Right cardiac atrium (tissue), 5 donors: Measurements from ENCODE around the gene ZBTB6. TPM values are rescaled to one million over a fixed set of nuclear protein-coding genes. Genes with fewer than 3 reads are reported as not detected.
A peak's percentile ranks its signal among the peaks of the same experiment; 100 is the strongest.

Source experiments
- ATAC-seq, 2 donors: fragments of 200-7000 bp; cut with Tn5 transposase; one replicate each; pipeline versions ENCODE4 v1.8.0 to v1.9.1; 2020; ENCODE audit warnings: moderate library complexity in 2 of 2, mild to moderate bottlenecking in 1 of 2
- DNase-seq, 3 donors: peaks; one replicate each; pipeline ENCODE4 v3.0.0-alpha.2; 2020
- H3K27ac ChIP-seq: one replicate; pipeline ENCODE4 v1.5.1; 2013; ENCODE audit warnings: mild to moderate bottlenecking, low read length, control low read depth, moderate library complexity
- H3K27me3 ChIP-seq: one replicate; pipeline ENCODE4 v1.6.1; 2013; ENCODE audit not compliant: control insufficient read depth, insufficient read depth
- H3K4me1 ChIP-seq: one replicate; pipeline ENCODE4 v1.6.1; 2013; ENCODE audit warnings: low read length; ENCODE audit not compliant: control insufficient read depth, insufficient read depth
- H3K4me3 ChIP-seq: one replicate; pipeline ENCODE4 v1.5.1; 2013; ENCODE audit warnings: low read length, control low read depth
- H3K9me3 ChIP-seq: one replicate; pipeline ENCODE4 v1.6.1; 2013; ENCODE audit warnings: low read length; ENCODE audit not compliant: control insufficient read depth
- WGBS: extraction: QIAGEN DNeasy Blood & Tissue Kit; methylation state at CpG from one replicate; pipeline ENCODE4 v1.1.7; 2013; 5-methylcytosine and 5-hydroxymethylcytosine counted together
- intact Hi-C, 4 donors: fragments of 100-400 bp; cut with DNase I; formaldehyde crosslinking; loops; one replicate each; pipeline versions ENCODE4 v1.11.0 to v1.14.0; 2022 to 2023
- long read RNA-seq, 4 donors: library from polyadenylated mRNA; unstranded; transcript quantifications; one replicate each; pipeline ENCODE4 v2.0.0, GENCODE V29; 2020 to 2021
- polyA plus RNA-seq: library from polyadenylated mRNA; stranded (reverse); fragments of 200-250 nt; gene quantifications from one replicate; pipeline ENCODE4 v1.2.3, GENCODE V29; 2013
- total RNA-seq, 4 donors: library from RNA; stranded (reverse); fragmentation: NEBNext Ultra II Directional; extraction: Animal tissue kit (Norgen Biotek cat#: 25700); gene quantifications; one replicate each; pipeline ENCODE4 v1.2.1, GENCODE V29; 2021
- donor health status: healthy with polysubstance abuse.
- donor health status: DM: no; HTN: yes; CAD: no.
- donor health status: DM: no; HTN: no; CAD: no.
- donor health status: DM: no; HTN: yes; CAD: no; lungs with severe emphysema.
- donor health status: DM: yes; HTN: yes; CAD: no.

ZBTB6 gene, protein sequence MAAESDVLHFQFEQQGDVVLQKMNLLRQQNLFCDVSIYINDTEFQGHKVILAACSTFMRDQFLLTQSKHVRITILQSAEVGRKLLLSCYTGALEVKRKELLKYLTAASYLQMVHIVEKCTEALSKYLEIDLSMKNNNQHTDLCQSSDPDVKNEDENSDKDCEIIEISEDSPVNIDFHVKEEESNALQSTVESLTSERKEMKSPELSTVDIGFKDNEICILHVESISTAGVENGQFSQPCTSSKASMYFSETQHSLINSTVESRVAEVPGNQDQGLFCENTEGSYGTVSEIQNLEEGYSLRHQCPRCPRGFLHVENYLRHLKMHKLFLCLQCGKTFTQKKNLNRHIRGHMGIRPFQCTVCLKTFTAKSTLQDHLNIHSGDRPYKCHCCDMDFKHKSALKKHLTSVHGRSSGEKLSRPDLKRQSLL
- 1 to 10 TPM; 6.6 to 7.0 (median 6.8) TPM for total RNA-seq
- 2.9 TPM for polyA plus RNA-seq
- long read RNA-seq, donor 1, full-length matches to known transcripts, result 4 of 8 reads
- long read RNA-seq, donor 1, partial matches to known transcripts, result 0 of 8 reads
- long read RNA-seq, donor 1, other reads (novel, unspliced or antisense), result 4 of 8 reads
- long read RNA-seq, donor 2, result 0 reads
- long read RNA-seq, donor 3, full-length matches to known transcripts, result 10 of 29 reads
- long read RNA-seq, donor 3, partial matches to known transcripts, result 0 of 29 reads
- long read RNA-seq, donor 3, other reads (novel, unspliced or antisense), result 19 of 29 reads
- long read RNA-seq, donor 4, partial matches to known transcripts, result 0 of 1 reads
- long read RNA-seq, donor 4, other reads (novel, unspliced or antisense), result 1 of 1 reads

DNA sequence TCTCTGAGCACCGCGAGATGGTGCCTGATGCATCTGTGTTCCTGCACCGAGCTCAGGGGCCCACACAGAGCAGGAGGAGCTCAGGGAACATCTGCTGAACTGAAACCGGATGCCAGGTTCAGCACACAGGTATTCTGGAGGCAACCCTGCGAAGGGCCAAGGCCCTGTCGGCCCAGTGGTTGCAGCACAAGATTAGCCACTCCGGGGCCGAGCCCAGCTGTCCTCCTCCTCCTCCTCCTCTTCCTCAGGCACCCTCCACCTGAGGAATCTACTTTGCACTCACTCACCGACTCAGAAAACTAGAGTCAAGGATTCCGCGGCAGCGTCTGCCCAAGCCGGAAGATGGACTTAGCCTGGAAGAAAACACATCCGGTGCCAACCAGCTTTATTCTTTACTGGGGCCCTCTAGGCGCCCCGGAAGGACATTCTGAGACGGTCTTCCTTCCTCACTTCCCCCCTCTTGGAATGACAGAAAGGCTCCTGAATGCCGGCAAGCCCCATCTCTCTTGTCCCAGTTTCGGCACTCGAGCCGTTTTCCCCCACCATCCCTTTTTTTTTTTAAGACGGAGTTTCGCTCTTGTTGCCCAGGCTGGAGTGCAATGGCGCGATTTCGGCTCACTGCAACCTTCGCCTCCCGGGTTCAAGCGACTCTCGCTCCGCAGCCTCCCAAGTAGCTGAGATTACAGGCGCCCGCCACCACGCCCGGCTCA is at the start of gene ZBTB6:
Gene ZBTB6, minus strand, starts transcription at position 360 of the 710 bp plus-strand sequence. CDS start 1,251 bp downstream, outside the sequence.
- WGBS, result under 1% methylated on average over 35 of the region's 35 CpGs

DNA sequence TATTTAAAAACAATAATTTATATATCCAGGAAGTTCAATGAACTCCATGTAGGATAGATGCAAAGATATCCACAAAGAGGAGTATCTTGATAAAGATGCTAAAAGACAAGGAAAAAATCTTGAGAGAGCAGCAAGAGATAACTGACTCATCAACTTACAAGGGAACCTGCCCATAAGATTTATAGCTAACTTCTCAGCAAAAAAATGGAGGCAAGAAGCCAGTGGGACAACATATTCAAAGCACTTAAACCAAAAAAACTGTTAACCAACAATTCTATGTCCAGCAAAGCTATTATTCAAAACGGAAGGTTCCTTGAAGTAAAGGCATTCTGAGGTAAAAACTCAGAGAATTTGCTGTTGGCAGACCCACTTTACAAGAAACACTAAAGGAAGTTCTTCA is 48.0 kb upstream of the ZBTB6 start:
- Histone ChIP-seq H3K27ac (no peak overlapping the region), H3K4me1 (no peaks in the 10 kb centered on the region), H3K4me3 (no peak overlapping the region), H3K27me3 (no peaks in the 10 kb centered on the region), H3K9me3 (no peaks in the 10 kb centered on the region)
- intact Hi-C loops, result no loop called here
- WGBS, result 86% methylated on average over 1 of the region's 1 CpG
- ATAC-seq (no peak), DNase-seq (no peak)

More for the DNA sequence above, at the start of gene ZBTB6:
- peak; percentile 98 for ATAC-seq
- DNase-seq, result peak; percentile 69 to 84 (median 78)
- Histone ChIP-seq H3K27me3 (no peaks in the 10 kb centered on the region), H3K4me1 (no peaks in the 10 kb centered on the region), H3K4me3 (peak within 1 kb of the TSS; percentile 97), H3K9me3 (no peaks in the 10 kb centered on the region), H3K27ac (peak within 1 kb of the TSS; percentile 95)
- intact Hi-C loops, result no loop called here

DNA sequence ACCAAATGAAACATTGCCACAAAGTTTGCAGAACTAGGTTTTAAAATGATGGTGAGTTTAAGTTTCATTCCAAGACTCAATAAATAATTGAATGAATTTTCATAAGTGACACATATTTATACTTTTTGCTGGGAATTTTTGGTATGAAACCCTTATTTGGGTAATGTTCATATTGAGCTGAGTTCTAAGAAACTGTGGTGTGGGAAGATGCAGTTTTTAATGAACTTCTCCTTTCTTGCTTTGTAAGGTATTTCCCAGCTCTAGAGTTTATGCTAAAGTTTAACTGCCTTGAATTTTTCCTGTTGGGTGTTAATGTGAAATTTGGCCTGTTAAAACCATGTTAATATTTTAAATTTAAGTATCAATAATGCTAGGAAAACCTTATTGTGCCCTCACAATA is 42.8 kb upstream of the ZBTB6 start:
- ATAC-seq (no peak), DNase-seq (no peak)
- Histone ChIP-seq H3K27me3 (no peaks in the 10 kb centered on the region), H3K4me3 (no peak overlapping the region), H3K4me1 (no peaks in the 10 kb centered on the region), H3K9me3 (no peaks in the 10 kb centered on the region), H3K27ac (no peak overlapping the region)
- intact Hi-C loops, result no loop called here

DNA sequence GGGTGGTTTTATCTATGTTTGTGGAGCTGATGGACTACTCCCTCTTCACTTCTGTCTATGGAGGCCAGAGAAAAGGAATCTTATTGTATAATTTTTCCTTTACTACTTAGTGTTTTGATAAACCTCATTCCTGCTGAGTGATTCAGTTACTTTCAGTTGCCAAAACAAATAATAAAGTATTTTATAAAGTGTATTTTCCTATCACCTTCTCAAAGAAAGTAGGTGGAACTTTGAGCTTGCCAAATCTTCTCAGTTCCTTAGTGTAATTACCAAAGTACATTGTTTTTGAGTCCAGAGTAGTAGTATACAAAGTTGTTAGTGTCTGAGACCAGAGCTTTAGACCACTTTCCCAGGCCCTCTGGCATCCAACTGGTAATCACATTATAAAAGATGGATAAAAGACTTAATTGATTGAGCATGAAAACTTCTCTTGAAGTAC is 41.1 kb upstream of the ZBTB6 start:
- Histone ChIP-seq H3K27me3 (no peaks in the 10 kb centered on the region), H3K9me3 (no peaks in the 10 kb centered on the region), H3K4me3 (no peak overlapping the region), H3K4me1 (no peaks in the 10 kb centered on the region), H3K27ac (no peak overlapping the region)
- ATAC-seq (peak; percentile 54 to 83), DNase-seq (no peak)
- intact Hi-C loops, result no loop called here

DNA sequence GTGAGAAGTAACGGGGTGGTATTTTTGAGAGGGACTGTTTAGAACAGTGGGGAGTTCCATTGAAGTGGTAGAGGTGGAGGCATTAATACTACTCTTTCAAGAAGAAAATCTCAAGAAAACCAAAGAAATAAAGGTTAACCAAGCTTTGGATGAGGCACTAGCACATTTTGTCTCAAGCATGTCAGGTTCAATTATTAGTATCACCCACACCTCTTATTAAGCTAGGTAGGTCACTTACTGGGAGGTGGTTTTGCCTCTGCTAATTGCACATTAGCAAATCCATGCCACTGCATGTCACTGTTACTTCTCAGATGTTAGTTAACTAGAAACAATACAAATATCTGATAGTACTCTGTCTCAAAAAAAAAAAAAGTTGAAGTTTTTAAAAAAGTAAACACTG is 37.9 kb upstream of the ZBTB6 start:
- DNase-seq, result no peak
- no peak overlapping the region for H3K27ac ChIP-seq
- H3K27me3 ChIP-seq, result no peaks in the 10 kb centered on the region
- WGBS, result 94% methylated on average over 1 of the region's 1 CpG
- peaks cover 3% of the 10 kb centered on the region for H3K4me1 ChIP-seq
- intact Hi-C loops, result no loop called here
- H3K9me3 ChIP-seq, result no peaks in the 10 kb centered on the region
- ATAC-seq, result peak in 1 of 2 donors; percentile 25
- no peak overlapping the region for H3K4me3 ChIP-seq

DNA sequence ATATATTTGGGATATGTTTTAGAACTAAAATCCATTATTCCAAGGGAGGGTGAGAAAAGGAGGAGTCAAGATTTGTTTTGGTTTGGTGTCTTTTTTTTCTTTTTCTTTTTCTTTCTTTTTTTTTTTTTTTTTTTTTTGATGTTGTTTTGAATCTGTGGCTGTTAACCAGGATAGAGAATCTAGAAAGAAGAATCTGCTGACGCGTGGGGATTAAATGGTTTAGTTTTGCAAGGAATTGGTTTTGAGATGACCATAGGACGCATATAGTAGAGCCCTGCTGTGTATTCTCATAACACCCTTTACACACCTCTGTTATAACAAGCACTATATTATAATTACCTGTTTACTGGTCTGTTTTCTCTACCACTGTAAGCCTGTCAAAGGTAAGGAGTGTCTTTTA is 37.1 kb upstream of the ZBTB6 start:
- Histone ChIP-seq H3K4me1 (peaks cover 3% of the 10 kb centered on the region), H3K9me3 (no peaks in the 10 kb centered on the region), H3K27ac (no peak overlapping the region), H3K4me3 (no peak overlapping the region), H3K27me3 (no peaks in the 10 kb centered on the region)
- no peak for ATAC-seq
- intact Hi-C loops, result no loop called here
- WGBS, result 90% methylated on average over 3 of the region's 3 CpGs
- no peak for DNase-seq

DNA sequence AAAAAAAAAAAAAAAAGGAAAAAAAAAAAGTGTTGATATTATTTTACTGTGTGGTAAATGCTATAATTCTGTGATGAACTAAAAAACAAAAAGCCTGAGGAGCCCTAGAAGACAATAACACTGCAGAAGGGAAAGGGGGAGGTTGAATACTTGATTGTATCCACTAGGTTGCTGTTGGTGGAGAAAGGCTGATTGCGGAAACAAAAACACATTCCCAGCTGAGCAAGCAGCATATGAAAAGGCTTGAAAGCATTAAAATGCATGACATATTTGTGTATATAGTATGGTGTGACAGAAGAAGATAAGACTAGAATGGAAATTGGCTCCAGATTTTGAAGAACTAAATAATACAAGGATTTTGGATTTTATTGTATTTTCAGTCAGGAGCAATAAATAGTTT is 36.6 kb upstream of the ZBTB6 start:
- Histone ChIP-seq H3K4me3 (no peak overlapping the region), H3K9me3 (no peaks in the 10 kb centered on the region), H3K27ac (no peak overlapping the region), H3K4me1 (peaks cover 3% of the 10 kb centered on the region), H3K27me3 (no peaks in the 10 kb centered on the region)
- ATAC-seq (no peak), DNase-seq (no peak)
- intact Hi-C loops, result no loop called here
- 87% methylated on average over 1 of the region's 1 CpG for WGBS

DNA sequence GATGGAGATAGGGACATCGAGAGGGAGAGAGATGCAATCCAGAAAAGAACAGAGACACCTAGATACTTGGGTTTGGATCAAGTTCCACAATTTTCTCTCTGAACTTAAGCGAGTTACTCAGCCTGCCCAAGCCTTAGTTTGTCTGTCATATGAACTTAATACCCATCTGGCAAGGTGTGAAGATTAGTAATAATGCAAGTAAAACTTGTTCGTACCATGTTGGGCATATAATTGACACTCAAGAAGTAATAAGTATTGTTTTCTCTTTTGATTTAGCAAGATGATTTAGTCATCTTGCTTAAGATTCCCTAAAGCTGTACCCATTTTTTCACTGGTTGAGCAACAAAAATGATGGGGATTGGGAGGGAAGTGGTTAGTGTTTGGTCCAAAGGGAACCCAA is 35.2 kb upstream of the ZBTB6 start:
- 91% methylated on average over 3 of the region's 3 CpGs for WGBS
- H3K27me3 ChIP-seq, result no peaks in the 10 kb centered on the region
- no peaks in the 10 kb centered on the region for H3K9me3 ChIP-seq
- ATAC-seq (no peak), DNase-seq (no peak)
- H3K27ac ChIP-seq, result no peak overlapping the region
- intact Hi-C loops, result no loop called here
- H3K4me1 ChIP-seq, result peaks cover 3% of the 10 kb centered on the region
- no peak overlapping the region for H3K4me3 ChIP-seq

DNA sequence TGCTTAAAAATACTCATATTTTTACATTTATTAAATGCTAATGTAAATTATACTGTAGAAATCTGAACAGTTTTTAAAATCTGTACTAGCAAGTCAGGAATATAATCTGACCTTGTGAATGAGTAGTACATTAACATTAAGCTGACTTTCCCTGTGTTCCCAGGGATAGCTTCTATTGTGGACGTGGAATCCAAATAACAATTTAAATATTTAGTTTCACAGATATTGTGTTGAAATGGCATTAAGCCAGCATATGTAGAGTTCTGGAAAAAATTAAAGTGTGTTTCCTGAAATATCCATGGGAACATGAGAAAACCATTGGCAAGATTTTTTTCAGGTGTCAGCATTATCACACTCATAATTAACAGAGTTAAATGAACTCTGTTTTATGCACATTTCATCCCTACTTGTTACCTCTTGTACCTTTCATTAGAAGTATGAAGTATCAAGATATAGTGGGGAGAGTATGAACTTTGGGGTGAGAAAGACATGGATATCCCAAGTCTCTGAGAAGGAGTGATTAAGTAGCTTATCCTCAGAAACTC is 33.4 kb upstream of the ZBTB6 start:
- ATAC-seq (no peak), DNase-seq (no peak)
- Histone ChIP-seq H3K27me3 (no peaks in the 10 kb centered on the region), H3K4me3 (no peak overlapping the region), H3K27ac (no peak overlapping the region), H3K9me3 (no peaks in the 10 kb centered on the region), H3K4me1 (peaks cover 5% of the 10 kb centered on the region)
- WGBS, result 75% methylated on average over 1 of the region's 1 CpG
- intact Hi-C loops, result no loop called here

DNA sequence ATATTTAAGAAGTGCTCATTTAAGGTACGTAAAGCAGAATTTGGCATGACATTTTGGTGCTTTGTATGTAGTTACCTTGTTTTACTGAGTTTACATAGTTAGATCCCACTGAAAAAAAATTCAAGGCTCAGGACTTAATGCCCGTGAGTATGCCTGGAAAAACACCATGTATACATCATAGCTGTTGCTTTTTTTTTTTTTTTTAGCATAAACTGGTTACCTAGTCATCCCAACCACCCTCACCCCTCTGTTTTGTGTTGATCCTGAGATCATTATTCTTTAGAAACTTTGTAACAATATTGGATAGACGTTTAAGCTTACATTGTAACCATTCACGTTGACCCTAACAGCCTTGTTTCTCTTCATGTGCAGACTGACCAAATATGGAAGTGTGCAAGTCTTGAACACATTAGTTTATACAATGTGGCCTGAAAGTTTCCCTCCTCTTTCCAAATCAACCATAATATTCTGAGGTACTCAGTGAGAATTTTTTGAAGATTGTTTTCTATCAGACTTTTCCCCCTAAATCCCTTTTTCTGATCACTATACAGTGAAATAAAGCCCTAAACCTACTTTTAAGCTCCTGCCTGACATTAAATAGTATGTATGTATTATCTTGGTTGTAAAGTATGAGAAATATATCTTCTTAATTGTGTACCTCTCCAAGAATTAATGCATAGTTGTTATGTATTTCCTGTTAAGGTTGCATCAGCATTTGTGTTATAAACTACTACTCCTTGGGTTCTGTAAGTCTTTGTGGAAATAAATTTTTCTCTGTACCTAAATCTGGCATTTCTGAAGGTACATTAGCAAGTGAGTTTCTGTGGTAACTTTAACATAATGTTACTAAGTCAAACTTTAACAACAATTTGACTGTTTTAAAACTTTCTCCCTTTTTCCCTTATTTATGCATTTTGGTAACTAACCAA is 32.1 kb upstream of the ZBTB6 start:
- peaks cover 5% of the 10 kb centered on the region for H3K4me1 ChIP-seq
- H3K9me3 ChIP-seq, result no peaks in the 10 kb centered on the region
- ATAC-seq (no peak), DNase-seq (no peak)
- 69% methylated on average over 4 of the region's 4 CpGs for WGBS
- no peak overlapping the region for H3K27ac ChIP-seq
- H3K4me3 ChIP-seq, result no peak overlapping the region
- H3K27me3 ChIP-seq, result no peaks in the 10 kb centered on the region
- intact Hi-C loops, result no loop called here
